HFF-Myc (cell line): ENCODE measurements around the gene INTS14.

Experiments
- DNase-seq: peaks from one replicate; pipeline ENCODE4 v3.0.0-alpha.2; 2011; ENCODE audit warnings: low read depth; ENCODE audit errors: extremely low read depth
- H3K4me3 ChIP-seq: replicated peaks from 2 replicates; pipeline ENCODE4 v1.5.1; 2011; ENCODE audit warnings: low read depth, mild to moderate bottlenecking, control low read depth, low read length
- CTCF ChIP-seq: IDR thresholded peaks from 2 replicates; pipeline ENCODE4 v1.5.1; 2012; ENCODE audit warnings: mild to moderate bottlenecking, low read depth, low read length, control low read depth; ENCODE audit errors: missing control alignments

Gene INTS14

DNA sequence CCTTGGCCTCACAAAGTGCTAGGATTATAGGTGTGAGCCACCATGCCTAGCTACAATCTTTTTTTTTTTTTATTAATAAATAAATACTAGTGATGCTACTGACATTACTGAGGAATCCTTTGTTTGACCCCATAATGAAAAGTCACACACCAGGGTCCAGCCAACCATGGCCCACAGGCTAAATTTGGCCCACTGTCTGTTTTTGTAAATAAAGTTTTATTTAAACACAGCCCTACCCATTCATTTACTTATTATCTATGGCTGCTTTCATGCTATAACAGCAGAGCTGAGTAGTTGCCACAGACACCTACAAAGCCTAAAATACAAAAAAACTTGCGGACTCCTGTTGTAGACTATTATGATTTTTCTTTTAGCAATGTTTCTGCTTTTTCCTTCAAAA, 7.4 kb downstream of the INTS14 start:
- no peak for TF ChIP-seq CTCF
- H3K4me3 ChIP-seq = no peak overlapping the region
- no peak for DNase-seq

DNA sequence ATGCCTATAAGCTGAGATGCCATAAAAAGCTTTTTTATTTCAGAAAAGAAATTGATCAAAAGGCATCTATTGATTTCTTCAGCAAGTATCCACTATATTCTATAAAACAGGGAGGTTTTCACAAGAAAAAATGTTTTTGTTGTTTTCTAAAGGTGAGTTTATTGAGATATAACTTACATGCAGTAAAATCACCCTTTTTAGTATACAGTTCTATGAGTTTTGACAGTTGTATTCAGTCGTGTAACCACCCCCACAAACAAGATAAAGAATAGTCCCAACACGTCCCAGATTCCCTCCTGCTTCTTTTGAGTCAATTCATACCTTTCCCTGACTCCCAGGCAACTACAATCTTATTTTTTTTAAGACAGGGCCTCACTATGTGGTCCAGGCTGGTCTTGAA, 7.8 kb downstream of the INTS14 start:
- no peak for TF ChIP-seq CTCF

GRCh38 chr15:65599677-65600076, 11.3 kb downstream of the INTS14 start:
- DNase-seq = no peak
- TF ChIP-seq CTCF = no peak
- no peak overlapping the region for H3K4me3 ChIP-seq

More for the DNA sequence above, 7.8 kb downstream of the INTS14 start:
- H3K4me3 ChIP-seq = no peak overlapping the region
- DNase-seq = no peak

DNA sequence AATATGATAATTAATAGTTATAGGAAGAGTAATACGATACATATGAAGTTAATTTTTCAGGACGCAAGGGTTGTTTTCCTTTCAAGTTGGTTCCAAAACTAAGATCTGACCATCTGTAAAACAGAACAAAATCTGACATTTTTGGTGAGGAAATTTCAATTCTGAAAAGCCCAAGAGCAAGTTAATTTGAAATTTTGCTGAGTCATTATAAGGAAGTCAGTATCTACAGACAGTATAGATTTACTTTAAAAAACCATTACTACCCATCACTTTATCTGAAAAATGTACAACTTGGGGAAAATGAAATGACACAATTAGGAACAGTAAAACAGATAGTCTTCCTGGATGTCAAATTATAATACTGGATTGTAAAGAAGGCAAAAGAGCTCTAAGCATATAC, 12.5 kb downstream of the INTS14 start:
- TF ChIP-seq CTCF = no peak
- H3K4me3 ChIP-seq = no peak overlapping the region
- no peak for DNase-seq

GRCh38 chr15:65595960-65596359, 15.0 kb downstream of the INTS14 start:
- H3K4me3 ChIP-seq = no peak overlapping the region
- peak; percentile 28 for TF ChIP-seq CTCF
- DNase-seq = no peak

- H3K4me3 ChIP-seq = no peak overlapping the region
- no peak for TF ChIP-seq CTCF
- DNase-seq = no peak
These were observed 23.8 kb downstream of the INTS14 start for GRCh38 chr15:65587094-65587493.

GRCh38 chr15:65584241-65584640, 26.7 kb downstream of the INTS14 start:
- no peak overlapping the region for H3K4me3 ChIP-seq
- DNase-seq = no peak
- no peak for TF ChIP-seq CTCF
